ENCODE data around the gene CUEDC1.

GRCh38 chr17:57935833-57936807 lies 19.1 kb downstream of the CUEDC1 start:
- TF ChIP-seq, protein P1, sequence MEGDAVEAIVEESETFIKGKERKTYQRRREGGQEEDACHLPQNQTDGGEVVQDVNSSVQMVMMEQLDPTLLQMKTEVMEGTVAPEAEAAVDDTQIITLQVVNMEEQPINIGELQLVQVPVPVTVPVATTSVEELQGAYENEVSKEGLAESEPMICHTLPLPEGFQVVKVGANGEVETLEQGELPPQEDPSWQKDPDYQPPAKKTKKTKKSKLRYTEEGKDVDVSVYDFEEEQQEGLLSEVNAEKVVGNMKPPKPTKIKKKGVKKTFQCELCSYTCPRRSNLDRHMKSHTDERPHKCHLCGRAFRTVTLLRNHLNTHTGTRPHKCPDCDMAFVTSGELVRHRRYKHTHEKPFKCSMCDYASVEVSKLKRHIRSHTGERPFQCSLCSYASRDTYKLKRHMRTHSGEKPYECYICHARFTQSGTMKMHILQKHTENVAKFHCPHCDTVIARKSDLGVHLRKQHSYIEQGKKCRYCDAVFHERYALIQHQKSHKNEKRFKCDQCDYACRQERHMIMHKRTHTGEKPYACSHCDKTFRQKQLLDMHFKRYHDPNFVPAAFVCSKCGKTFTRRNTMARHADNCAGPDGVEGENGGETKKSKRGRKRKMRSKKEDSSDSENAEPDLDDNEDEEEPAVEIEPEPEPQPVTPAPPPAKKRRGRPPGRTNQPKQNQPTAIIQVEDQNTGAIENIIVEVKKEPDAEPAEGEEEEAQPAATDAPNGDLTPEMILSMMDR (IDR thresholded peaks at IDR 0.05): no peak
- peak in 2 of 3 donors; percentile 18 to 33 for TF ChIP-seq POLR2AphosphoS5 (IDR thresholded peaks at IDR 0.05)
- no peak for TF ChIP-seq EP300 (IDR thresholded peaks at IDR 0.05; ENCODE audit: low read depth)

All from transverse colon (tissue), 4 donors.